GM19372 (cell line): ENCODE measurements around the gene TBR1.

Experiments
- ATAC-seq: cut with Tn5 transposase; IDR thresholded peaks from one replicate; pipeline ENCODE4 v1.9.1; 2021; ENCODE audit warnings: mild to moderate bottlenecking, low read depth, moderate library complexity; ENCODE audit not compliant: unreplicated experiment

Gene TBR1

GRCh38 chr2:161415987-161416707, at the start of gene TBR1:
Gene TBR1 (plus strand): TSS chr2:161416297. CDS start chr2:161416411, 114 bp downstream.
- ATAC-seq, result no peak

- ATAC-seq, result no peak
Observed at GRCh38 chr2:161367675-161368074, 48.4 kb upstream of the TBR1 start.

GRCh38 chr2:161369311-161369710, 46.8 kb upstream of the TBR1 start:
- ATAC-seq, result no peak

GRCh38 chr2:161370981-161371380, 45.1 kb upstream of the TBR1 start:
- ATAC-seq, result no peak

- ATAC-seq, result no peak
Observed at GRCh38 chr2:161371869-161372268, 44.2 kb upstream of the TBR1 start.

GRCh38 chr2:161373942-161374341, 42.2 kb upstream of the TBR1 start:
- no peak for ATAC-seq

GRCh38 chr2:161374446-161374845, 41.7 kb upstream of the TBR1 start:
- no peak for ATAC-seq

GRCh38 chr2:161379740-161380139, 36.4 kb upstream of the TBR1 start:
- ATAC-seq, result no peak

GRCh38 chr2:161381546-161381945, 34.6 kb upstream of the TBR1 start:
- no peak for ATAC-seq

- ATAC-seq, result no peak
Observed at GRCh38 chr2:161382747-161383146, 33.4 kb upstream of the TBR1 start.

GRCh38 chr2:161384864-161385263, 31.2 kb upstream of the TBR1 start:
- ATAC-seq, result peak; percentile 80

- ATAC-seq, result peak; percentile 59
Observed at GRCh38 chr2:161386228-161386824, 29.8 kb upstream of the TBR1 start.

- ATAC-seq, result no peak
Observed at GRCh38 chr2:161388146-161388779, 27.8 kb upstream of the TBR1 start.

- no peak for ATAC-seq
Observed at GRCh38 chr2:161391737-161392506, 24.2 kb upstream of the TBR1 start.

GRCh38 chr2:161400076-161400475, 16.0 kb upstream of the TBR1 start:
- ATAC-seq, result no peak

- no peak for ATAC-seq
Observed at GRCh38 chr2:161402297-161402696, 13.8 kb upstream of the TBR1 start.

- ATAC-seq, result no peak
Observed at GRCh38 chr2:161406316-161406715, 9.8 kb upstream of the TBR1 start.

- no peak for ATAC-seq
Observed at GRCh38 chr2:161407597-161407996, 8.5 kb upstream of the TBR1 start.

GRCh38 chr2:161409308-161409907, 6.7 kb upstream of the TBR1 start:
- no peak for ATAC-seq

GRCh38 chr2:161412346-161412745, 3.8 kb upstream of the TBR1 start:
- ATAC-seq, result no peak
